ENCODE data around the gene ABCG1. TPM values are rescaled to one million over a fixed set of nuclear protein-coding genes. Genes with fewer than 3 reads are reported as not detected.

ABCG1 gene
- total and polyA plus RNA-seq, 8 donors = 3.1 to 65.9 (median 15.6) TPM

DNA sequence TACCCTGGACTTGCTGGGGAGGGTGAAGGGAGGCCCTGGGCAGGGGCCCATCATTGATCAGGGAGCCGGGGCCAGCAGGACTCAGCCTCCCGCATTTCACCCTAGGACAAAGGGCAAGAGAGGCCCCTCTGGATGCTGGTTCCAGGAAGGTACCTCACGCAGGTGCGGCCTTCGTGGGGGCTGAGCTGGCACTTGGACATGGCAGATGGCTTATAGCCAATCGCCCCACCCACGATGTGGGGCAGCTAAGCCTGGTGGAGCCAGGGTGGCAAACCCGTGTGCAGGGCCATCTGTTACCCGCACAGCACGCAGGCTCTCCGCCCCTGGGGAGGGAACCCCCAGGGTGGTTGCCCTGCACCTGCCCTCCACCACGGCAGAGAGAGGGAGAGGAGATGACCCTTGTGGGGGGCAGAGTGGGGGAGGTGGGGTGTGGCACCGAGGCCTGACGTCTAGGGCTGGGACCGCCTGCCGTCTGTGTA is 93.7 kb downstream of the ABCG1 start:
- intact Hi-C loops (cut with DNase I; ENCODE audit: low total_unique reads) = no loop called here
- no peaks in the 10 kb centered on the region for H3K9me3 ChIP-seq
- TF ChIP-seq EP300 (IDR thresholded peaks at IDR 0.05) (no peak), POLR2AphosphoS5 (IDR thresholded peaks at IDR 0.05) (no peak), POLR2A (IDR thresholded peaks at IDR 0.05) (no peak)
- TF ChIP-seq, protein P1, sequence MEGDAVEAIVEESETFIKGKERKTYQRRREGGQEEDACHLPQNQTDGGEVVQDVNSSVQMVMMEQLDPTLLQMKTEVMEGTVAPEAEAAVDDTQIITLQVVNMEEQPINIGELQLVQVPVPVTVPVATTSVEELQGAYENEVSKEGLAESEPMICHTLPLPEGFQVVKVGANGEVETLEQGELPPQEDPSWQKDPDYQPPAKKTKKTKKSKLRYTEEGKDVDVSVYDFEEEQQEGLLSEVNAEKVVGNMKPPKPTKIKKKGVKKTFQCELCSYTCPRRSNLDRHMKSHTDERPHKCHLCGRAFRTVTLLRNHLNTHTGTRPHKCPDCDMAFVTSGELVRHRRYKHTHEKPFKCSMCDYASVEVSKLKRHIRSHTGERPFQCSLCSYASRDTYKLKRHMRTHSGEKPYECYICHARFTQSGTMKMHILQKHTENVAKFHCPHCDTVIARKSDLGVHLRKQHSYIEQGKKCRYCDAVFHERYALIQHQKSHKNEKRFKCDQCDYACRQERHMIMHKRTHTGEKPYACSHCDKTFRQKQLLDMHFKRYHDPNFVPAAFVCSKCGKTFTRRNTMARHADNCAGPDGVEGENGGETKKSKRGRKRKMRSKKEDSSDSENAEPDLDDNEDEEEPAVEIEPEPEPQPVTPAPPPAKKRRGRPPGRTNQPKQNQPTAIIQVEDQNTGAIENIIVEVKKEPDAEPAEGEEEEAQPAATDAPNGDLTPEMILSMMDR (IDR thresholded peaks at IDR 0.05) = no peak
- no peaks in the 10 kb centered on the region for H3K36me3 ChIP-seq
- WGBS, 5 donors = 72 to 81% (median 74%) methylated on average over 8 to 16 of the region's 16 CpGs
- no peak overlapping the region for H3K27ac ChIP-seq
- no peak for DNase-seq
- H3K4me3 ChIP-seq = no peak overlapping the region
- H3K4me1 ChIP-seq = peaks cover 17 to 46% (median 36%) of the 10 kb centered on the region in 4 donors
- peaks cover 0 to 42% (median 10%) of the 10 kb centered on the region in 3 donors for H3K27me3 ChIP-seq

DNA sequence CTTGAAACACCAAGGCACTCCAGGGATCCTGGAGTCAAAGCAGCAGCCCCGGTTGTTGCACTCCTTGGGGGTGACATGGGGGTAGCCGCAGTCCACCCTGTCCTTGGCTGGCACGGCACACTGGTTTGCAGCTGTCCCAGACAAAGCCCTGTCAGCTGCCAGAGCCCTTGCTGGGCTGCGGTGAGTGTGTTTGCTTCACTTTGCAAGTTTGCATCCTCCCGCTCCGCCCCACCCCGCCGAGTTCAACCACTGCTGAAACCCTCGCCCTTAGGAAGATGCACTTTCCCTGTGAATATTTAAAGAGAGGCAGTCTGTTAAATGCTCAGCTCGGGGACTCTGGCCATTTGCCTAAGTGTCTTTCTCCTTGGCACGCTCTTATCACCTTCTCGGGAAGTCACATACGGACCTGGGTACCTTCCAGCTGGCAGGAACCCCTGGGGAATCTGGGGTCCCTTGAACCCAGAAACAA is 94.6 kb downstream of the ABCG1 start:
- 22 to 49% (median 24%) methylated on average over 13 of the region's 13 CpGs for WGBS, 5 donors
- H3K27me3 ChIP-seq = peaks cover 0 to 42% (median 3%) of the 10 kb centered on the region in 3 donors
- peak; percentile 53 to 64 for DNase-seq
- no peaks in the 10 kb centered on the region for H3K36me3 ChIP-seq
- no peak overlapping the region for H3K27ac ChIP-seq
- H3K4me1 ChIP-seq = peaks cover 17 to 44% (median 36%) of the 10 kb centered on the region in 4 donors
- no peak overlapping the region for H3K4me3 ChIP-seq
- TF ChIP-seq, protein P1 (IDR thresholded peaks at IDR 0.05) = no peak
- no peak for TF ChIP-seq EP300 (IDR thresholded peaks at IDR 0.05)
- no peak for TF ChIP-seq POLR2A (IDR thresholded peaks at IDR 0.05)
- TF ChIP-seq POLR2AphosphoS5 (IDR thresholded peaks at IDR 0.05) = no peak
- H3K9me3 ChIP-seq = no peaks in the 10 kb centered on the region
- intact Hi-C loops (cut with DNase I; ENCODE audit: low total_unique reads) = no loop called here

DNA sequence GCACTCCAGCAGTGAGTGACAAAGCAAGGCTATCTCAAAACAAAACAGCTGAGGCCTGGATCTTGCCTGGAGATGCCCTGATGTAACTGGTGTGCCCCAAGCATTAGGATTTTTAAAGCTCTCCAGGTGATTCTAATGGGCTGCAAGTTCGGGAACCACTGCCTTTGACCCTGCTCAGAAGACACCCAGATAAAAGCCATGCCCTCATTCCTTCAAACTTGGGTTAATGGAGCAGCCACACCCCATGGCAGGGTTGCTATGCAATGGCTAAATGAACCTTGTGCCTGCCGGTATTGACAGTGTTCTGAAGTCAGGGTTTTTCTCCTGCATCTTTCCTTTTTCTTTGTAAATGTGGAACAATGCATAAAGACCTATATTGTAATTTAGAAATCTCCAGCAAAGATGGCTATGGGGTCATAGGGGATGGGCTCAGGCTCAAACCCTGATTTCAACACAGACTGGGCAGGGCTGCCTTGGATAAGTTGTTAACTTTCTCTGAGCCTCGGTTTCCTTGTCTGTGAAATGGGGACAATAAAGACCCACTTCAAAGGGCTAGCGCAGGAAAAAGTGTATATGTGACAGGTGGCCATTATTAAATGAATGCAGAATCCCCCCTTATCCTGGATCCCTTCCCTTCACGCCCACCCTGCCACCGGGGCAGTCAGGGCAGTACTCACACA is 95.8 kb downstream of the ABCG1 start:
- intact Hi-C loops (cut with DNase I; ENCODE audit: low total_unique reads) = no loop called here
- Histone ChIP-seq H3K36me3 (no peaks in the 10 kb centered on the region), H3K27me3 (peaks cover 0 to 35% (median 0%) of the 10 kb centered on the region in 3 donors), H3K4me1 (peaks cover 13 to 38% (median 31%) of the 10 kb centered on the region in 4 donors), H3K4me3 (no peak overlapping the region), H3K27ac (no peak overlapping the region), H3K9me3 (no peaks in the 10 kb centered on the region)
- 59 to 69% (median 67%) methylated on average over 6 of the region's 6 CpGs for WGBS, 5 donors
- TF ChIP-seq POLR2AphosphoS5 (IDR thresholded peaks at IDR 0.05) (no peak), EP300 (IDR thresholded peaks at IDR 0.05) (no peak)
- TF ChIP-seq, protein P1 (IDR thresholded peaks at IDR 0.05) = no peak
- DNase-seq = peak in 1 of 2 donors; percentile 65

DNA sequence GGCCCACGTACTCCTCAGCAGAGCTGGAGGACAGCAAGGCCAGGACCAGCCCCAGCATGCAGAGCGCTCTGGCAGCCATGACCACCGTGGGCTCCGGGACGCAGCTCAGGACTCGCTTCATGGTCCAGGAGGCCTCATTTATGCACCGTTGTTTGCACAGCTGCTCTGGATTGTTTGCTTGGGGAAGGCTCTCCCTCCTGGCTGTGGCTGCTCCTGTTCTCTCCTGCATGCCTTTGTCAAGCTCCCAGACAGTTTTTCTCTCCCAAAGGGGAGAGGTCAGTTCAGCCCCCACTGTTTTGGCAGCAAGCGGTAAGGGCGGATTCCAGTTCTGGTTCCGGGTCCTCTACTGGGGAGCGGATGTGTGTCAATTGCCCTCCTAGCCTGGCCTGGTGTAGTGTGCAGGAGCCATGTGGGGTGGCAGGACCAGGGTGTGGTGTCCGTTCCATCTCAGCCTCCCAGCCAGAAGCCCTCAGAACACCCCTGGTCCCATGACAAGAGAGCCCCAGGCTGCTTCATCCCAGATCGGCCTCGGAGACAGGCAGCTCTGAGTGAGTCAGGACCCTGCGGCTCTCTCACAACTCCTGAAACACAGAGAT is 96.5 kb downstream of the ABCG1 start, which contains the start of gene TFF3:
TSS of gene TFF3 (minus strand) at position 114 of the 596 bp plus-strand sequence. CDS start at position 79, 35 bp downstream.
- Histone ChIP-seq H3K27ac (peak within 1 kb of the TSS in 1 of 5 donors; percentile 8), H3K4me3 (no peak within 1 kb of the TSS), H3K36me3 (no peaks in the 10 kb centered on the region), H3K27me3 (peaks cover 0 to 35% (median 0%) of the 10 kb centered on the region in 3 donors), H3K9me3 (no peaks in the 10 kb centered on the region), H3K4me1 (peaks cover 9 to 33% (median 26%) of the 10 kb centered on the region in 4 donors)
- peak in 1 of 3 donors; percentile 20 for TF ChIP-seq POLR2AphosphoS5 (IDR thresholded peaks at IDR 0.05)
- TF ChIP-seq, protein P1 (IDR thresholded peaks at IDR 0.05) = no peak
- intact Hi-C loops (cut with DNase I; ENCODE audit: low total_unique reads) = no loop called here
- WGBS, 5 donors = 43 to 61% (median 55%) methylated on average over 9 to 15 of the region's 15 CpGs
- DNase-seq = peak; percentile 64 to 83

Data from stomach (tissue), 9 donors.